Epidermal melanocyte (primary cell): ENCODE results near the gene MYO1G.

Source experiments
- DNase-seq: peaks from one replicate; pipeline ENCODE4 v3.0.0; 2011; ENCODE audit warnings: low spot score; ENCODE audit not compliant: insufficient read length

The MYO1G gene

DNA sequence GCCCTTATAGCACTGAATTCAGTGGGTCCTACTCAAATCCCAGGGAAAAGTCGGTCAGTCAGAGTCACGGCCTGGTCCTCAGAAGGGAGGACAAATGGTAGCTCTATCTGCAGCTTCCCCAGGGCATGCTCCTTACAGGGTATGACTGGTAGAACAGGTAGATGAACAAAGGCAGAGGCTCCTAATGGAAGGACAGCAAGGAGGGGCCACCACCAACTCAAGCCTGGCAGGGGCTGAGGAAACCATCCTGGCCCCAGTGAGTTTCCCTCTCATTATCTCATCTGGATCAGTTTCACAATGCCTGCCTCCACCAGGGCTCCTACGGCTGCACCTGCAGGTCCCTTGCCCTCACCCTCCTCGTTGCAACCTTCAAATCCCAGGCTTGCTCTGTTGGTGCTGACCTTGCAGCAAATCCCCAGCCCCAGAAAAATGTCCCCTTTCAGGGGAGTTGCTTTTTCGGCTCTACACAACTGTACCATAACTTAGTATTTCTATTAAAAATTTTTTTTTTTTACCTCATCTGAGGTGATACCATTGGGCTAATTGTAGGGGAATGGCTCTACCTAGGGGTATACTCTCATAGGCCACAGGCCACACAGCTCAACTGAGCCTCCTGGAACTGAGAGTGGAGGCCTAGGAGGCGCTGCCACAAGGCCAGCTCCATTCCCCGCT lies 2.4 kb upstream of the MYO1G start:
- DNase-seq: no peak

DNA sequence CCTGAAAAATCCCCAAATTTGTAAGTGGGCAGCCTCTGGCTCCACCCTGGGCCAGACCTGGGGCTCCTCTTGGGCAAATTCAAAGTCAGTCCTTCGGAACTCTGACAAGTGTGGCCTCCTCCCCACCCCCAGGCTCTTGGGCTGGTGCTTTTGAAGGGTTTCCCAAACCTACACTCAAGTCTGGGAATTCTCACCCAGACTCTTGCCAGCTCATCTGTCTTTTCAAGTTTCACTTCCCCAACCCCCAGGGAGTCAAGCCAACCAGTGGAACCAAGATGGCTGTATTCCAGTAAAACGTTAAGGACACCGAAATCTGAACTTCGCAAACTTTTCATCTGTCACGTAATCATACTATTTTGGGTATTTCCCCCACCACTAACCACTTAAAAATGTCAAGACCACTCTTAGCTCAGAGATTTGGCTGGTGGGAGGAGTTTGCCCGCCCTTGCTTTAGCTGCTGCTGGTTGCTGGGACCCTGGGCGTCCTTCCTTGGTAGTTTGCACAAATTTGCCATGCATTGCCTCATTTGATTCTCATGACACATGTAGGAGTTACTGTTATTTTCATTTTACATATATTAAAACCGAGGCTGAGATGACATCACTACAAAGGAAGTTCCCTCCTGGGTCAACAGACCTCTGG lies 1.7 kb upstream of the MYO1G start:
- DNase-seq: no peak

DNA sequence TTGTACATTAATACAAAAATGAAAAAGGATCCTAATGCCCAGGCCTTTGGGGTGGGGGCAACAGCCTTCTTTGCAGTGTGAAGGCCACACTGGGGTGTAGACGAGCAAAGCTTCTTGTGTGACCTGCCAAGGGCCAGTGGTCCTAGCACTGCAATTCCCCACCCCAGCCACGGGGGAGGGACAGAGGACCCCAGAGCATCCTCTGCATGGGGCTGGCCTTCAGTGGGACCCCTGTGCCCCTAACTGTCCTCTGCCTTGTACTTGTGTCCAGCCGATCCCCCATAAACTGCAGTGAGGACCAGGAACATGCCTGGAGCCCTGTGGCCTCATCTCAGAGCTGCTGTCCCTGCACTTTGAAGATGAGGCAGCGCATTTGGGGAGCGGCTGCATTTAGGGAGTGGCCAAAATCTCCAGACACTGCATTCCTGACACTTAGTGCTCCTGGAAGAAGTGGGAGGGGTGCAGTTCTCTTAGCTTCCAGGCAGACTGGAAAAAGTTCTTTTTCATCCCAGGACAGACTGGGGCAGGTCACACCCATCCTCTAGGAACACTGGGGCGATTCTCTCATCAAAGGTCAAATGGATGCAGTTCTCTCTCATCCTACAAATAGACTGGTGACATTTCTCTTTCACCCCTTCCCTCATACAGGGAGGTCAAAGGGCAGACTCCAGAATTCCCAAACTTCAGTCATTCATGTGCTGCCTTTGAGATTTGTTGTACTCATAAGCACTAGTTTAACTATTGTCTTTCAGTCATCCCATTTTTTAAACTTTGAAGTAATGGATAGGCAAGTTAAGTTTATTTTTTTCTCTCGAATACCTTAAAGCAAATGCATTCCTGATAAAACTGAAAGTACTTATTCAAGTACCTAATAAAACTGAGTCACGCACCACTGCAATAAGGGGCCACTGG lies 922 bp upstream of the MYO1G start:
- no peak for DNase-seq

DNA sequence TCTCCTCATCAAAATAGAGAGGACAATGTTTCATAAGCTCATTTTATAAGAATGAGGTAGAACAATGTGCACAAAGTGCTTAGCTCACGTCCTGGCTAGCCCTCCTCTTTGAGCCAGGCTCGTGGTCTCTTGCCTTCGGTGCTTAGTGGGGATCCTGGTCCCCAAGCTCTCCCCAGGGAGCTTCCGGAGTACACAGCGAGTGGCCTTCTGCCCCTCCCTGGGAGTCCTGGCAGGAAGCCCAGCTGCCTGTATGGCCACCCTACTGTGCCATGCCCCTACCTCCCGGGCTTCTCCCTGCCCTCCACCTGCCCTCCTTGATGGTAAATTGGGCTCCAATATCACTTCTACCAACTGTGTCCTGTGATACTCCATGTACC lies 868 bp downstream of the MYO1G start:
- DNase-seq: no peak

DNA sequence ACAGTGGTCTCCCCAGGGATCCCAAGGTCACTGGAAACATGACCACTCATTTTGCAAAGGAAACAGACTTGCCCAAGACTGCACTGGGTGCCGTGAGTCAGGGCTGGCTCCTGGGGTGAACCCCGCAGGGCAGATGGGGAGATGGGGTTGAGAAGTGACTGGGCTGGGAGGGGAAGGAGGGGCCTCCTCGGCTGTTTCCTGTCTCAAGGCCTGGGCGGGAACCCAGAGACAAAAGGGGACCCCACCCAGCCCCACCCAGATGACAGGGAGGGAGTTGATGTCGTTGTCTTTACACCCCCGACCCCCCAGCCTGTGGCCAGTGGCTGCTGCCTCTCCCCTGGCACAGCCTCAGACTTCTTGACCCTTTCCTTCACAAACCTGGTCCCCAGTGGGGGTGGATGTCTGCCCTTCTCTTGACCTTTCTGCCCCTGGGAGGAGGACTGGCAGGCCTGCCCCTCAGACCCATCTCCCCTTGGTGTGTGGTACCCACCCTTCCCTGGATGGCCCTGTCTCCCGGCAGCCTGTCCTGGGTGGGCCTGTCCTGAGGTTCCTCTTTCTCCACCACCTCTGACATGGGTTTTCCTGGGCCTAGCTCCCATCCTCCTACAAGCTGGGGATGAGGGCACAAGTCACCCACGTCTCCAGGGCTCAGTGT lies 1.4 kb downstream of the MYO1G start:
- no peak for DNase-seq

DNA sequence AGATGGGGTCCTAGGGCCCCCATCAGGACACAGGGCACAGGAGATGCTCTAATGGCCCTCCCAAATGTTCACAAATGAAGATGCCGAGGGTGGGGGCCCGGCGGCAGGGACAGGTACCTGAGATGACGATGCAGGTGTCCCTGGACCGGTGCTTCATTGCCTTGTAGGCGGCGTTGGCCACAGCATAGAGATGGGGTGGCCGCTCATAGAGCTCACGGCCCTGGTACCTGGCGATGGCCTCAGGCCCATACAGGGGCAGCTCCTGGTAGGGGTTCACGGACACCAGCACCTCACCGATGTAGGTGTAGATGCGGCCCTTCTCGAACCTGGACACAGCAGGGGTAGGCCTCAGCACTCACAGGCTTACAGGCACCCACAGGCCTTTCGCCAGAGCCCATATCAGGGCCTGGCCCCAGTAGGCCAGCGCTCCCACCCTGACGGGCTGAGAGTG lies 2.0 kb downstream of the MYO1G start:
- DNase-seq: no peak

DNA sequence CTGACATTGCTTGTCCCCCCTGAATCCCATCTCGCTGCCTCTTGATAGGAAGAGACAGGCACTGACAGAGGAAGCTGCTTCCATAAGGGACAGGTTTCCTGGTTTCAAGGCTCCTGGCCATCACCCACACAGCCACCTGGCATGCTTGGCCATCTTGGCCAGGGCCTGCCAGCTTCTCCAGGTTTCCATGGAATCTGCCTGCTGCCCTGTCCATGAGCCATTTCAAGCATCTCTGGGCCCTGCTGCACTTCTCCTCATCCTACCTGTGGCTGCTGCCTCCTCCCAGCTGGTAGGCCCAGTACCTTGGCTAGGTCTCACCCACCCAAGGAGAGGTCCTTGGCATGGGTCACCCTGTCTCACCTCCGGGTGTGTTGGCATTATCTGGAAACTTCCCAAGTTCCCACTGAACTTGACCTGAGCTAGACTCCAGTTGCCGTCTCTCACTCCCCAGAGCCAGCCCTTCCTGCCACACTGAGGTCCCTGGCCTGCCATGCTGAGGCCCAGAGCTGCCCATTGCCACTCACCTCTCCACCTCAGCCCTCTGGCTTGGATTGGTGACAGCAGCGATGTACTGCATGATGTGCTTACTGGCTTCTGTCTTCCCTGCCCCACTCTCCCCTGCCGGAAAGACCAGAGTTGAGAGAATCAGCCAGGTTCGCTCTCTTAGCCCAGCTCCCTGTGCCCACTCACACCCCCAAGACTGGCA lies 2.6 kb downstream of the MYO1G start:
- no peak for DNase-seq

DNA sequence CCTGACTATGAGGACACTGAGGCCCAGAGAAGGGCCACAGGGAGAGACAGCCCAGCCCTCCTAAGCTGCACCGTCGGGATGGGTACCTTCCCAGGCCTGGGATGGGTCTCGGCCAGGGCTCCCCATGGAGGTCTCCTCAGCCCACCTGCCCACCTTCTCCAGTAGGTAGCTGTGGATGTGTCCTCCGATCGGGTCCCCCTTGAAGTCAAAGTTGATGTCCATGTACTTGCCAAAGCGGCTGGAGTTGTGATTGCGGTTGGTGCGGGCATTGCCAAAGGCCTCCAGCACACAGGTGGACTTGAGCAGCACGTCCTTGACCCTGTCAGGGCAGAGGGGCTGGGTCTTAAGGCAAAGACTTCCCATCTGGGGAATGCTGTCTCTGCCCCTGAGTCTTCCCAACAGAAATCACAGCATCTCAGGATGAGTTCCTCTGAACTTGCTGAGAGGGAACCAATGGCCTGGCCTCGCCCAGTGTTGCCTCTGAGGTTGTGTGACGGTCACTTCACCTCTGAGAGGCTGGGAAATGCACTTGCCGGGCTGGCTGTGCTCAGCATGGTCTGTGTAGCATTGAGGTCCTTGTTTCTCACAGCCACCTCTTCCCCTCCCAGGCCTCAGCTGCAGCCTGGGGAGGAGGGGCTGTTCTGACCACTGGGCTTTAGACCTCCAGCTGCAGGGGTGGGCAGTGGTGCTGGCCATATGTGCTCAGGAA lies 3.3 kb downstream of the MYO1G start:
- no peak for DNase-seq

DNA sequence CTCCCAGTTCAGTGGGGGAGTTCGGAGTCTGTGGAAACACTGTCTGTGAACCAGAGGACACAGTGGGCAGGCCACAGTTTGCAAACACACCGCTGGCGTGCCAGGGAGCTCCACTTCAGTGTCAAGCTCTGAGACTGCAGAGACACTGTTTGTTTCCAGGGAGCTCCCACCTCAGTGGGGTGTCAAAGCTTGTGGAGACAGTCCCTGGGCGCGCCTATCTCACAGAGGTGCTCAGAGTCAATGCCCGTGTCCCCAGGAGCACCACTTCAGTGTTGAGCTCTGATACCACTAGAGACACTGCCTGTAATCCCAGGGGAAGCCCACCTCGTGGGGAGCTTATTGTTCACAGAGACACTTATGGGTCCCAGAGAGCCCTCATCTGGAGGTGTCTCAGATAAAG lies 4.3 kb downstream of the MYO1G start:
- no peak for DNase-seq

DNA sequence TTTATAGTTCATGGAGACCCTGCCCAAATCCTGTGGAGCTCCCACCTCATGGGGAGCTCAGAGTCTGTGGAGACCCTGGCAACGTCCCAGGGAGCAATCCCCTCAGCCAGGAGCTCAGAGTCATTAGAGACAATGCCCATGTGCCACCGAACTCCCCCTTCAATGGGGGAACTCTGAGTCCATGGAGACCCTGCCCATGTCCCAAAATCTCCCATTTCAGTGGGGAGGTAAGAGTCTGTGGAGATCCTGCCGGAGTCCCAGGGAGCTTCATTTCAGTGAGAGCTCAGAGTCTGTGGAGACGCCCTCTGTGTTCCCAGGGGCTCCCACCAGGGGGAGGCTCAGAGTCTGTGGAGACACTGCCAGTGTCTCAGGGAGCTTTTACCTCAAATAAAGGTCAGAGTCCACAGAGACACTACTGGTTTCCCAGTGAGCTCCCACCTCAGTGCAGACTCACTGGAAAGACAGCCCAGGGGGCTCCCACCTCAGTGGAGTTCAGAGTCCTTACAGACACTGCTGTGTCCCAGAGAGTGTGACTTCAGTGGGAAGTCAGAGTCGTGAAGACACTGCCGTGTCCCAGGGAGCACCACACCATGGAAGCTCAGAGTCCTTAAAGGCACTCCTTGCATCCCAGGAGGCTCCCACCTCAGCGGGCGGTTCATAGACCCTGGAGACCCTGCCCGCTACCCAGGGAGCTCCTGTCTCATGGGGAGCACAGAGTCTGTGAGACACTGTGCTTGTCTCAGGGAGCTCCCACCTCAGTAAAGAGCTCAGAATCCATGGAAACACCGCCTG lies 5.0 kb downstream of the MYO1G start:
- DNase-seq: no peak

DNA sequence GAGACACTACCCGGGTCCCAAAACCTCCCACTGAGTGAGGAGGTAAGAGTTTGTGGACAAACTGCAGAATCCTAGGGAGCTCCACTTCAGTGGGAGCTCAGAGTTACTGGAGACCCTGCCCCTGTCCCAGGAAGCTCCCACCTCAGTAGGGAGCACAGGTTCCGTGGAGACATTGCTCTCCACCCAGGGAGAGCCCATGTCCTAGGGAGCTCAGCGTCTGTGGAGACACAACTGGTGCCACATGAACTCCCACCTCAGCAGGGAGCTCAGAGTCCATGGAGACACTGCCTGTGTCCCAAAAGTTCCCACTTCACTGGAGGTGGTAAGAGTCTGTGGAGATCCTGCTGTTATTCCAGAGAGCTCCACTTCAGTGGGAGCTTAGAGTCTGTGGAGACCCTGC lies 6.3 kb downstream of the MYO1G start:
- DNase-seq: no peak

DNA sequence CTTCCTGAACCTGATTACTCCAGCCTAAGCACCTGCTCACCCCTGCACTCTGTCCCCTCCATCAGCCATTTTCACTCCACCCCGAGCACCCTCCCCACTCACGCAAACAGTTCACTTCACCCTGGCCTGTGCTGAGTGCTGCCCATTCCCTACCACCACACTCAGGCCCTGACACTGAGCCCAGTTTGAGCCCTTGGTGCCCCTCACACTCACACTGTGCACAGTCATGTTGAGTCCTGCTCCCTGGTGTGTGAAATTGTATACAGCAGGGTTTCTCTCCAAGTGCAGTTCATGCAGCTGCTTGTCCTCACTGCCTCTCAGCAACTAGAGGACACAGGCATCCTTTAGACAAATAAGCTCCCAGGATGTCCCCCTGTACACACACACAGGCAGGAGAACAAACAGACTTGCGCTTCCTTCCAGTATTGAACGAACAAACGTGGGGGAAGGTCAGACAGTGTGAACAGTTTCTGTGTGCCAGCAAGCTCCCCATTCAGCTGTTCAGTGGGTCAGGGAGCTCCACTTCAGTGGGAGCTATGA lies 6.8 kb downstream of the MYO1G start:
- no peak for DNase-seq

DNA sequence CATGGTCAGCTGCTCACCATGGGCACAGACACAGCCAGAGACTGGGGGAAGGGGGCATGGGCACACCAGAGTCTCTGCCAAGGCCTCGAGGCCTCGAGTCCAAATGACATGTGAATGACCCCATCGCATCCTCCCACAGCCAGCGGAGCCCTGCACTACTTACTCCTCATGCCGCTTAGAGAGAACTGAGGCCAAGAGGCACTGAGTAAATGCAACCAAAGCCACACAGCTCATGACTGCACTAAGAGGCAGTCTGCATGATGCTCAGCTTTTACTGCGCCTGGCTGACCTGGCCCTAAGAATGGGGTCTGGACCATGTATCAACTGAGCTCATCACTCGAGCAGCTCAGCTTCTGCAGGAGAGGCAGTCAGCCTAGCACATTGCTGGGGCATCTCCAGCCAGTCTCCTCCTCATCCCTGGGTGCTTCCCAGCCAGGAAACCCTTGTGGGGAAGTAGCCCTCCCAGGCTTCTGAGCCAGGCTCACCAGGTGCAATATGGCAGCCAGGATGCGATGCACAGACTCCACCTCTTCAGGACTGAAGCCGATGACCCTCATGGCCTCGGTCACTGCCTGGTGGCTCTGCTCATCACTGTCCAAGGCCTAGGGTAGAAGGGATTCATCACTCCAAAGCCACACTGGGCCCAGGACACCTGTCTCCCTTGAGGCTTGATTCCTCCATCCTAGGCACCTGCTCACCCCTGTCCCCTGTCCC lies 7.5 kb downstream of the MYO1G start:
- no peak for DNase-seq

DNA sequence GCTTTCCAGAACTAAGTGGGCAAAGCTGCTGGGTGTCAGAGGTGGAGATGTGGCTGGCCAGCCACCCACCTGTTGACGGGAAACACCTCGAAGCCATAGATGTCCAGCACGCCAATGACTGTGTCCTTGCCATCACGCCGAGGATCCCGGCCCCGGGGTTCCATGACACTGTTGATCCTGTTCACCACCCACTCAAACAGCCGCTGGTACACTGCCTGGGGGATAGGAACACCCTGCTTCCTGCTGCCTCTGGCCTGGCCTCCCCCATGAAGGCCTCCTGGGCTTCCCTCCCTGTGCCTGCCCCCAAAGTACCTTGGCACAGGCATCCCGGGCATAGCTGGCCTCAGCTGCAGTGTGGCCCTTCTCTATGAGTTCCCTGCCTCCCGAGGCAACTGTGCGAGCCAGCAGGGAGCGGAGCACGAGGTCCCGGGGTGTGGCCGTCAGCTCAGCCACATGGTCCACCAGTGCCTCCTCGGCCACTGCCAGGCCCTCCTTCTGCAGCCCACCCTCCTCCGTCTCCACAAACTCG lies 8.2 kb downstream of the MYO1G start:
- no peak for DNase-seq

DNA sequence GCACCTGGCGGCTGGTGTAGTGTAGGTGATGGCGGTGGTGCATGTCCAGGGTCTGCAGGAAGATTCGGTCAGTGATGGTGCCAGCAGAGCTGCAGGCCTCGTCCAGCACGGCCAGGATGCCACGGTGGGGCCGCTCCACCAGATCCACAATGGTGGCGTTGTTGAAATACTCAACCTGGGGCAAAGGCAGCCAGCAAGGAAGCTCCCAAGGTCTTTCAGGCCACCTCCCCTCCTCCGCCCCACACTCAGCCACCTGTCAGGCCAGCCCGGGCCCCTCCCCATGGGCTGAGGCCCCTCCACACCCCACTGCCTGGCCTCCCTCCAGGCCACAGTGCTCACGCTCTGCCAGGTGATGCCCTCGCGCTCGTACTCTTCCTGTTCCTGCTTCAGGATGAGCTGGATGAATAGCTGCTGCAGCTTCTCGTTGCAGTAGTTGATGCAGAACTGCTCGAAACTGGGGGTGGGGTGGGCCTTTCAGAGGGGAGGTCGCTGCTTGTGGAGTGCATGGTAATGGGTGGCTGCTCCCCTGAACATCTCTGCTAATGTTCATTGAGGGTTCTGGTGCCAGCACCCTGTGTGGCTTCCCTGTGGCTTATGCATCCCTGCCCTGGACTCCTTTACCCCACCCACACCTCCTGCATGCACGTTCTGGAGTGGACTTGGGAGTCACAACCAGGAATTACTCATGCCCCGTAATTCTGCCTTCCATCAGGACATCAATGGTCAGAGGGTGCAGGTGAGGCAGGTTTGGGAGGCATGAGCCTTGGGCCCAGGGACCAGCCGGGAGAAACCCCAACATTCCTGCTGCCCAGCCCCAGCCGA lies 8.9 kb downstream of the MYO1G start:
- DNase-seq: no peak

DNA sequence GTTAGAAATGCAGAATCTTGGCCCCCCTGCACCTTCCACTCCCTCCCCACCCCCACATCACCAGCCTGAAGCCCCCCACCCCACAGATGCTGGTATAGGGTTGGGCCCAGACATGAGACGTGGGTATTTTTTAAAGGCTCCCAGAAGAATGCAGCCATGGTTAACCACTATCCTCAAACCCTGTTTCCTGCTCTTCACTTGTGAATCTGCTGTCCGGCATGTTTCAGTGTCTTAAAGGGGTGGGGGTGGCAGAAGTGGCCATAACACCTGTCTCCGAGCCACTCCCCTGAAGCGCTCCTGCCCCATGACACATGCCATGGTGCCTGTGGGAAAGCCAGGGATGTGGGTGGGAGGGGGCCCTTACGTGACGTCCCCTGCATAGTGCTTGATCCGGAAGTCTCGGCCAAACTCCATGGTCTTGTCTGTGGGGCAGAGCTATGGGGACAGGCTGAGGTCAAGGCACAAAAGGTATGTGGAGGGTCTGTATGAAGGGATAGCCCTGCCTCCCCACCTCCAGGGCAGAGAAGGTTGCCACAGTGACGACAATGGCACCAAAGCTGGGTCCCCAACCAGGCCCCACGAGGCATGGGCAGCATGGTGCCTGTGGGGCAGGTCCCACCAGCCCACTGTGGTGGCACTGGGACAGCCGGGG lies 9.6 kb downstream of the MYO1G start:
- DNase-seq: no peak
